ENCODE data around the gene TMEM61. TPM values are rescaled to one million over a fixed set of nuclear protein-coding genes. Genes with fewer than 3 reads are reported as not detected.

The TMEM61 gene
- total and polyA plus RNA-seq, 8 donors, result 0.55 to 130 (median 1.6) TPM; not detected in 1

GRCh38 chr1:54994355-54994990 lies 14.0 kb downstream of the TMEM61 start:
- WGBS, 5 donors, result 39 to 69% (median 61%) methylated on average over 6 of the region's 6 CpGs

GRCh38 chr1:54995013-54995760 lies 14.8 kb downstream of the TMEM61 start:
- H3K27me3 ChIP-seq, result peaks cover 0 to 52% (median 22%) of the 10 kb centered on the region in 3 donors
- intact Hi-C loops (cut with DNase I; ENCODE audit: low total_unique reads), result loop anchor here (5.0 kb wide), 1 partner anchor 48 kb away; no protein-coding TSS in a partner anchor
- no peak for TF ChIP-seq POLR2A (IDR thresholded peaks at IDR 0.05)
- 64 to 80% (median 66%) methylated on average over 12 of the region's 12 CpGs for WGBS, 5 donors
- H3K4me3 ChIP-seq, result no peak overlapping the region
- H3K36me3 ChIP-seq, result no peaks in the 10 kb centered on the region
- DNase-seq, result no peak
- no peak overlapping the region for H3K27ac ChIP-seq
- H3K9me3 ChIP-seq, result no peaks in the 10 kb centered on the region
- H3K4me1 ChIP-seq, result peaks cover 7 to 22% (median 12%) of the 10 kb centered on the region in 4 donors

More at GRCh38 chr1:54994355-54994990, 14.0 kb downstream of the TMEM61 start:
- intact Hi-C loops (cut with DNase I; ENCODE audit: low total_unique reads), result no loop called here
- TF ChIP-seq, protein P1, sequence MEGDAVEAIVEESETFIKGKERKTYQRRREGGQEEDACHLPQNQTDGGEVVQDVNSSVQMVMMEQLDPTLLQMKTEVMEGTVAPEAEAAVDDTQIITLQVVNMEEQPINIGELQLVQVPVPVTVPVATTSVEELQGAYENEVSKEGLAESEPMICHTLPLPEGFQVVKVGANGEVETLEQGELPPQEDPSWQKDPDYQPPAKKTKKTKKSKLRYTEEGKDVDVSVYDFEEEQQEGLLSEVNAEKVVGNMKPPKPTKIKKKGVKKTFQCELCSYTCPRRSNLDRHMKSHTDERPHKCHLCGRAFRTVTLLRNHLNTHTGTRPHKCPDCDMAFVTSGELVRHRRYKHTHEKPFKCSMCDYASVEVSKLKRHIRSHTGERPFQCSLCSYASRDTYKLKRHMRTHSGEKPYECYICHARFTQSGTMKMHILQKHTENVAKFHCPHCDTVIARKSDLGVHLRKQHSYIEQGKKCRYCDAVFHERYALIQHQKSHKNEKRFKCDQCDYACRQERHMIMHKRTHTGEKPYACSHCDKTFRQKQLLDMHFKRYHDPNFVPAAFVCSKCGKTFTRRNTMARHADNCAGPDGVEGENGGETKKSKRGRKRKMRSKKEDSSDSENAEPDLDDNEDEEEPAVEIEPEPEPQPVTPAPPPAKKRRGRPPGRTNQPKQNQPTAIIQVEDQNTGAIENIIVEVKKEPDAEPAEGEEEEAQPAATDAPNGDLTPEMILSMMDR (IDR thresholded peaks at IDR 0.05), result no peak
- TF ChIP-seq EP300 (IDR thresholded peaks at IDR 0.05) (no peak), POLR2AphosphoS5 (IDR thresholded peaks at IDR 0.05) (no peak), POLR2A (IDR thresholded peaks at IDR 0.05) (no peak)
- Histone ChIP-seq H3K4me1 (peaks cover 10 to 29% (median 17%) of the 10 kb centered on the region in 4 donors), H3K27me3 (peaks cover 0 to 45% (median 22%) of the 10 kb centered on the region in 3 donors), H3K36me3 (no peaks in the 10 kb centered on the region), H3K27ac (no peak overlapping the region), H3K4me3 (no peak overlapping the region), H3K9me3 (no peaks in the 10 kb centered on the region)
- no peak for DNase-seq

DNA sequence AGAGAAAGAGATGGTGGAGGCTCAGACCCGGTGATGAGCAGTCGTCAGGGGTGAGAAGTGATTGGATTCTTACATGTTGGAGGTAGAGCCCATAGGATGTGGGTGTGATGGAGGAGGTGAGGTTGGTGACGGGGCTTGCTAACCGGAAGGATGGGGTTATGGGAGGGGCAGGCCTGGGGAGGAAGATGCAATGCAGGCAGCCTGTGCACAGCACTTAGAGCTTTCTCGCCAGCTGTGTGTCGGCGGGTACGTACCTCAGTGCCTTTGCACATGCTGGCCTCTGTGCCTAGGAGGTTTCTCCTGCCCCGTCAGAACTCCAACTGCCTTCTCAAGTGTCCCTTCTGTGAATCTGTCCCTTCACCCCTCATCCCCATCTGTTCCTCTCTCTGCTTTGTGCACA lies 15.4 kb downstream of the TMEM61 start:
- no peaks in the 10 kb centered on the region for H3K36me3 ChIP-seq
- no peak for DNase-seq
- H3K4me3 ChIP-seq, result no peak overlapping the region
- intact Hi-C loops (cut with DNase I; ENCODE audit: low total_unique reads), result loop anchor here (5.0 kb wide), 1 partner anchor 49 kb away; no protein-coding TSS in a partner anchor
- H3K27ac ChIP-seq, result no peak overlapping the region
- H3K27me3 ChIP-seq, result peaks cover 0 to 58% (median 27%) of the 10 kb centered on the region in 3 donors
- H3K4me1 ChIP-seq, result peaks cover 7 to 15% (median 11%) of the 10 kb centered on the region in 4 donors
- TF ChIP-seq POLR2AphosphoS5 (IDR thresholded peaks at IDR 0.05), result no peak
- TF ChIP-seq POLR2A (IDR thresholded peaks at IDR 0.05), result no peak
- TF ChIP-seq, protein P1 (IDR thresholded peaks at IDR 0.05), result no peak
- no peak for TF ChIP-seq EP300 (IDR thresholded peaks at IDR 0.05)
- H3K9me3 ChIP-seq, result no peaks in the 10 kb centered on the region
- 67 to 78% (median 72%) methylated on average over 9 of the region's 9 CpGs for WGBS, 5 donors

DNA sequence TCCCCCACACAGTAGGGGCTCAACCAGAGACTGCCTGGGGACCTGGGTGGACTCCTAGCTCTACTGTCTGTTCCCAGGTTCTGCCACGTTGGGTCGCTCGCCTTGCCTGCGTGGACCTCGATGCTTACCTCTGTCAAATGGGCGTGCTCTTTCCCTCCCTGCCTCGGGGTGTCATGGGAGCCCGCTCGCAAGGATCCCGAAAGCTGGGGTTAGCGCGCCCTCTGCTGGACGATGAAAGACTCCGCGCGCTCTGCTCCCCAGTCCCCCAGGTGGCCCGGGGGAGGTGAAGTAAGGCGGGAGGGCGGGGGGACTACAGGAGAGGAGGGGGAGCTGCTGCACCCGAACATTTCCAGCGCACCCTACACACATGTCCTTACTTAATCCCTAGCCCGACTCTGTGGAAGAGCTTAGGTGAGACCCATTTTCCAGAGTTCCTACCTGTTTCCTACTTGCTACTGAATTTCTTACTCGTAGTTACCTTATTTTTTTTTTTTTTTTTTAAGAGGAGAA lies 16.0 kb downstream of the TMEM61 start:
- peak; percentile 80 to 89 for DNase-seq
- TF ChIP-seq, protein P1 (IDR thresholded peaks at IDR 0.05), result peak in 5 of 7 experiments; percentile 65 to 91 (median 79)
- no peak for TF ChIP-seq POLR2A (IDR thresholded peaks at IDR 0.05)
- Histone ChIP-seq H3K4me1 (peaks cover 7 to 12% (median 10%) of the 10 kb centered on the region in 4 donors), H3K27ac (no peak overlapping the region), H3K9me3 (no peaks in the 10 kb centered on the region), H3K27me3 (peaks cover 0 to 64% (median 27%) of the 10 kb centered on the region in 3 donors), H3K4me3 (peak overlapping the region; percentile 13 to 34 (median 20)), H3K36me3 (no peaks in the 10 kb centered on the region)
- WGBS, 5 donors, result 3 to 8% (median 5%) methylated on average over 18 to 23 of the region's 23 CpGs
- intact Hi-C loops (cut with DNase I; ENCODE audit: low total_unique reads), result loop anchor here (5.0 kb wide), 1 partner anchor 49 kb away; no protein-coding TSS in a partner anchor

Measured in stomach (tissue), 9 donors.